B cell (primary cell): ENCODE data around the gene C14orf119. TPM values are rescaled to one million over a fixed set of nuclear protein-coding genes. Genes with fewer than 3 reads are reported as not detected.

ENCODE experiments used
- ATAC-seq: fragments of 200-7000 bp; cut with Tn5 transposase; one replicate; pipeline ENCODE4 v1.10.0; 2021; ENCODE audit warnings: low read depth, mild to moderate bottlenecking, moderate number of reproducible peaks, moderate library complexity
- CTCF ChIA-PET: fragments of 350-600 bp; sonication (Branson Sonifier 250); formaldehyde crosslinking; loops from one replicate; lab custom pipeline; 2021; ENCODE audit warnings: antibody characterized with exemption, inconsistent platforms; lab: Charles Lee
- POLR2A ChIA-PET: fragments of 350-600 bp; sonication (Branson Sonifier 250); formaldehyde crosslinking; loops from one replicate; lab custom pipeline; 2021; ENCODE audit warnings: antibody characterized with exemption; lab: Charles Lee
- DNase-seq: peaks from one replicate; pipeline ENCODE4 v3.0.0; 2013
- H2AFZ ChIP-seq: 2 replicates; pipeline ENCODE4 v1.6.1; 2012; ENCODE audit warnings: mild to moderate bottlenecking, low read depth, low read length; ENCODE audit not compliant: insufficient read depth, poor library complexity, severe bottlenecking
- H3K27ac ChIP-seq, 2 donors: 1 replicate in 1 of 2; 2 replicates in 1 of 2; pipeline ENCODE4 v1.5.1; 2012 to 2013; ENCODE audit warnings: low read length in 2 of 2, mild to moderate bottlenecking in 2 of 2, moderate library complexity in 1 of 2
- H3K27me3 ChIP-seq, 4 experiments: fragments of 200-600 bp in 1 of 4; sonication (generic) in 1 of 4; replicated peaks in 1 of 4; 1 replicate in 2 of 4; 2 replicates in 2 of 4; pipeline versions ENCODE4 v1.6.1 to v1.7.0; 2013 to 2016; ENCODE audit warnings: low read length in 3 of 4, mild to moderate bottlenecking in 2 of 4, mixed read lengths in 1 of 4, moderate library complexity in 1 of 4; ENCODE audit not compliant: insufficient read depth in 4 of 4, control insufficient read depth in 3 of 4; ENCODE audit errors: control extremely low read depth in 1 of 4
- H3K36me3 ChIP-seq, 2 experiments: replicated peaks in 1 of 2; 1 replicate in 1 of 2; 2 replicates in 1 of 2; pipeline versions ENCODE4 v1.6.1 to v1.7.1; 2013; ENCODE audit warnings: low read length in 1 of 2; ENCODE audit not compliant: insufficient read depth in 2 of 2, control insufficient read depth in 1 of 2; ENCODE audit errors: control extremely low read depth in 1 of 2, extremely low read depth in 1 of 2
- H3K4me1 ChIP-seq, 2 donors: fragments of 200-600 bp in 1 of 2; sonication (generic) in 1 of 2; 1 replicate in 1 of 2; 2 replicates in 1 of 2; pipeline versions ENCODE4 v1.5.1 to v1.6.1; 2013 to 2017; ENCODE audit warnings: low read length in 2 of 2; ENCODE audit not compliant: control insufficient read depth in 2 of 2, insufficient read depth in 2 of 2
- H3K4me2 ChIP-seq: replicated peaks from 2 replicates; pipeline ENCODE3; 2012; ENCODE audit warnings: mild to moderate bottlenecking, low read depth, low read length; ENCODE audit not compliant: poor library complexity, severe bottlenecking
- H3K4me3 ChIP-seq, 5 experiments: fragments of 200-600 bp in 1 of 5; sonication (generic) in 1 of 5; 1 replicate in 3 of 5; 2 replicates in 2 of 5; pipeline versions ENCODE4 v1.5.1 to v1.7.0; 2011 to 2016; ENCODE audit warnings: low read length in 4 of 5, mild to moderate bottlenecking in 4 of 5, low read depth in 2 of 5, control low read depth in 1 of 5, moderate library complexity in 1 of 5; ENCODE audit not compliant: insufficient read depth in 1 of 5; ENCODE audit errors: control extremely low read depth in 1 of 5, extremely low read depth in 1 of 5
- H3K79me2 ChIP-seq: fragments of 200-600 bp; sonication (generic); one replicate; pipeline ENCODE4 v1.6.0; 2016; ENCODE audit warnings: low read length; ENCODE audit not compliant: control insufficient read depth, insufficient read depth
- H3K9ac ChIP-seq: fragments of 200-600 bp; sonication (generic); 2 replicates; pipeline ENCODE4 v1.6.1; 2017; ENCODE audit warnings: mild to moderate bottlenecking, low read length, moderate library complexity
- H3K9me3 ChIP-seq, 3 donors: one replicate each; pipeline versions ENCODE4 v1.6.1 to v1.7.1; 2013; ENCODE audit warnings: low read length in 2 of 3; ENCODE audit not compliant: control insufficient read depth in 2 of 3, insufficient read depth in 1 of 3; ENCODE audit errors: control extremely low read depth in 1 of 3
- H4K20me1 ChIP-seq: 2 replicates; pipeline ENCODE4 v1.6.0; 2012; ENCODE audit warnings: mild to moderate bottlenecking, low read length; ENCODE audit not compliant: insufficient read depth, control insufficient read depth, poor library complexity, severe bottlenecking
- H3K27ac Mint-ChIP-seq: one replicate; pipeline ENCODE4 v1.8.0; 2021; ENCODE audit warnings: mixed read lengths
- H3K27me3 Mint-ChIP-seq: one replicate; pipeline ENCODE4 v1.8.0; 2021; ENCODE audit warnings: mixed read lengths
- H3K4me1 Mint-ChIP-seq: one replicate; pipeline ENCODE4 v1.8.0; 2021; ENCODE audit warnings: mixed read lengths
- H3K4me3 Mint-ChIP-seq: one replicate; pipeline ENCODE4 v1.8.0; 2021; ENCODE audit warnings: mixed read lengths
- H3K9me3 Mint-ChIP-seq: one replicate; pipeline ENCODE4 v1.8.0; 2022; ENCODE audit warnings: mixed read lengths; ENCODE audit not compliant: insufficient read depth
- CTCF ChIP-seq: fragments of 200-600 bp; IDR thresholded peaks from one replicate; pipeline ENCODE4 v1.8.0; 2022; ENCODE audit warnings: antibody characterized with exemption, mild to moderate bottlenecking
- EZH2 ChIP-seq: IDR thresholded peaks from 2 replicates; pipeline ENCODE4 v1.6.1; 2012; ENCODE audit warnings: borderline replicate concordance, low read depth, mild to moderate bottlenecking, moderate library complexity, low read length; ENCODE audit not compliant: insufficient read depth, poor library complexity, severe bottlenecking
- WGBS: methylation state at CpG from one replicate; pipeline ENCODE4 v1.1.5; 2013; ENCODE audit warnings: missing lambda C conversion rate; ENCODE audit not compliant: insufficient coverage; 5-methylcytosine and 5-hydroxymethylcytosine counted together
- intact Hi-C: fragments of 100-400 bp; cut with micrococcal nuclease; formaldehyde crosslinking; loops from one replicate; pipeline ENCODE4 v1.10.0; 2022
- polyA plus RNA-seq: library from polyadenylated mRNA; depleted of rRNA; stranded (reverse); fragments of >200 nt; gene quantifications from 2 replicates; pipeline ENCODE4 v1.2.3, GENCODE V29; 2012
- total RNA-seq, 2 donors: library from RNA; stranded (reverse); fragments of 120-200 nt in 1 of 2; gene quantifications; 1 replicate in 1 of 2; 2 replicates in 1 of 2; pipeline versions ENCODE4 v1.2.3 to v1.2.4, GENCODE V29; 2013 to 2022

The C14orf119 gene
- total and polyA plus RNA-seq, 2 donors (not counting 1 experiment from before 2014, with no cell fraction given), result 12.2 to 30.6 TPM

- DNase-seq (no peak), ATAC-seq (no peak)
- Histone ChIP-seq H2AFZ (no peak overlapping the region), H3K4me3 (no peak overlapping the region), H3K27me3 (no peaks in the 10 kb centered on the region), H4K20me1 (no peaks in the 10 kb centered on the region), H3K27ac (no peak overlapping the region), H3K36me3 (no peaks in the 10 kb centered on the region), H3K79me2 (no peaks in the 10 kb centered on the region), H3K4me1 (no peaks in the 10 kb centered on the region), H3K9me3 (no peaks in the 10 kb centered on the region), H3K4me2 (no peak overlapping the region), H3K9ac (no peak overlapping the region)
- POLR2A ChIA-PET, result no interaction called here
- CTCF ChIA-PET, result no interaction called here
- TF ChIP-seq EZH2 (no peak), CTCF (no peak)
- Mint-ChIP-seq H3K27me3 (peaks cover 12% of the 10 kb centered on the region), H3K27ac (no peak overlapping the region), H3K9me3 (no peaks in the 10 kb centered on the region), H3K4me3 (no peak overlapping the region), H3K4me1 (peaks cover 6% of the 10 kb centered on the region)
- intact Hi-C loops, result no loop called here
- WGBS, result 97% methylated on average over 2 of the region's 2 CpGs
These were observed 51.1 kb downstream of the C14orf119 start for GRCh38 chr14:23146351-23146910.

- Histone ChIP-seq H3K4me3 (no peak overlapping the region), H3K79me2 (no peaks in the 10 kb centered on the region), H4K20me1 (no peaks in the 10 kb centered on the region), H3K27ac (no peak overlapping the region), H2AFZ (no peak overlapping the region), H3K27me3 (no peaks in the 10 kb centered on the region), H3K9ac (no peak overlapping the region), H3K9me3 (no peaks in the 10 kb centered on the region), H3K36me3 (no peaks in the 10 kb centered on the region), H3K4me1 (no peaks in the 10 kb centered on the region), H3K4me2 (no peak overlapping the region)
- Mint-ChIP-seq H3K9me3 (no peaks in the 10 kb centered on the region), H3K27ac (no peak overlapping the region), H3K4me1 (peaks cover 6% of the 10 kb centered on the region), H3K27me3 (peaks cover 12% of the 10 kb centered on the region), H3K4me3 (no peak overlapping the region)
- ATAC-seq, result no peak
- TF ChIP-seq EZH2 (no peak), CTCF (no peak)
- 94% methylated on average over 2 of the region's 4 CpGs for WGBS
- intact Hi-C loops, result no loop called here
- DNase-seq, result no peak
- ChIA-PET CTCF (no interaction called here), POLR2A (no interaction called here)
These were observed 51.7 kb downstream of the C14orf119 start for GRCh38 chr14:23146980-23147379.
